H1 (cell line): ENCODE data around the gene DHX32. TPM values are rescaled to one million over a fixed set of nuclear protein-coding genes. Genes with fewer than 3 reads are reported as not detected.

ENCODE experiments used
- CTCF ChIA-PET: fragments of 300-600 bp; sonication (Branson Sonifier 250); formaldehyde crosslinking; loops from one replicate; lab custom pipeline; 2021; ENCODE audit not compliant: partially characterized antibody; lab: Charles Lee
- POLR2A ChIA-PET: fragments of 300-600 bp; sonication (Branson Sonifier 250); formaldehyde crosslinking; loops from one replicate; lab custom pipeline; 2021; ENCODE audit warnings: inconsistent platforms; ENCODE audit not compliant: partially characterized antibody; lab: Charles Lee
- DNase-seq, 2 experiments: peaks; one replicate each; pipeline versions ENCODE4 v3.0.0 to v3.0.0-alpha.2; 2010 to 2022; ENCODE audit warnings: low spot score in 2 of 2, low read depth in 1 of 2, mixed read lengths in 1 of 2
- FAIRE-seq: peaks from 2 replicates; lab custom pipeline; 2011; peaks lifted over from hg19 to GRCh38; lab: Jason Lieb, UNC
- H2AFZ ChIP-seq: 2 replicates; pipeline ENCODE4 v1.8.1; 2012; ENCODE audit warnings: low read length, inconsistent platforms
- H2AK5ac ChIP-seq: 2 replicates; pipeline ENCODE4 v1.6.1; 2013; ENCODE audit warnings: low read depth, low read length
- H2BK120ac ChIP-seq: replicated peaks from 2 replicates; pipeline ENCODE3; 2013; ENCODE audit warnings: low read depth, low read length, inconsistent platforms
- H2BK12ac ChIP-seq: 2 replicates; pipeline ENCODE4 v1.6.1; 2013; ENCODE audit warnings: low read depth, low read length
- H2BK15ac ChIP-seq: 2 replicates; pipeline ENCODE4 v1.6.1; 2013; ENCODE audit warnings: low read length
- H2BK20ac ChIP-seq: 2 replicates; pipeline ENCODE4 v1.6.1; 2013; ENCODE audit warnings: low read length
- H2BK5ac ChIP-seq: 2 replicates; pipeline ENCODE4 v1.6.1; 2013; ENCODE audit warnings: low read depth, low read length
- H3K14ac ChIP-seq: 2 replicates; pipeline ENCODE4 v1.6.1; 2013; ENCODE audit warnings: inconsistent platforms; ENCODE audit not compliant: insufficient read length
- H3K18ac ChIP-seq: 2 replicates; pipeline ENCODE4 v1.6.1; 2013; ENCODE audit warnings: low read length; ENCODE audit errors: extremely low read depth
- H3K23ac ChIP-seq: 2 replicates; pipeline ENCODE4 v1.6.1; 2013; ENCODE audit warnings: inconsistent platforms; ENCODE audit not compliant: insufficient read length
- H3K23me2 ChIP-seq: 2 replicates; pipeline ENCODE4 v1.6.1; 2013; ENCODE audit warnings: low read depth, low read length
- H3K27ac ChIP-seq: 2 replicates; pipeline ENCODE4 v1.6.1; 2011; ENCODE audit warnings: low read depth, low read length, inconsistent platforms
- H3K27me3 ChIP-seq, 4 experiments: replicated peaks in 1 of 4; 1 replicate in 1 of 4; 2 replicates in 3 of 4; pipeline versions ENCODE4 v1.6.1 to v1.8.1; 2011 to 2013; ENCODE audit warnings: low read length in 3 of 4, mild to moderate bottlenecking in 3 of 4, inconsistent platforms in 2 of 4, mixed read lengths in 2 of 4, moderate library complexity in 1 of 4; ENCODE audit not compliant: control insufficient read depth in 3 of 4, insufficient read depth in 3 of 4; ENCODE audit errors: extremely low read depth in 1 of 4
- H3K36me3 ChIP-seq, 4 experiments: 2 replicates each; pipeline versions ENCODE4 v1.6.1 to v1.8.1; 2011 to 2013; ENCODE audit warnings: mild to moderate bottlenecking in 4 of 4, low read length in 3 of 4, moderate library complexity in 2 of 4, control low read depth in 1 of 4, inconsistent platforms in 1 of 4; ENCODE audit not compliant: insufficient read depth in 4 of 4, control insufficient read depth in 2 of 4
- H3K4ac ChIP-seq: replicated peaks from 2 replicates; pipeline ENCODE3; 2013; ENCODE audit warnings: low read length, low read depth, mixed read lengths, inconsistent platforms; ENCODE audit not compliant: insufficient read length
- H3K4me1 ChIP-seq, 4 experiments: replicated peaks in 1 of 4; 1 replicate in 1 of 4; 2 replicates in 3 of 4; pipeline versions ENCODE4 v1.6.1 to v1.8.1; 2011 to 2013; ENCODE audit warnings: low read length in 3 of 4, inconsistent platforms in 2 of 4, mixed read lengths in 1 of 4; ENCODE audit not compliant: insufficient read depth in 4 of 4, control insufficient read depth in 3 of 4
- H3K4me2 ChIP-seq, 2 experiments: 2 replicates each; pipeline versions ENCODE4 v1.6.1 to v1.8.1; 2011 to 2013; ENCODE audit warnings: low read depth in 2 of 2, low read length in 2 of 2, control low read depth in 1 of 2, inconsistent platforms in 1 of 2, mild to moderate bottlenecking in 1 of 2; ENCODE audit not compliant: insufficient read depth in 1 of 2
- H3K4me3 ChIP-seq, 4 experiments: fragments of 200-600, 300-600 bp in 1 of 4; sonication (generic), shearing (Covaris generic), sonication (Bioruptor Twin) in 1 of 4; 2 replicates each; pipeline versions ENCODE4 v1.5.1 to v1.8.1; 2011 to 2016; ENCODE audit warnings: low read length in 4 of 4, low read depth in 3 of 4, control low read depth in 2 of 4, inconsistent platforms in 2 of 4, mild to moderate bottlenecking in 2 of 4, mixed read lengths in 1 of 4, moderate library complexity in 1 of 4; ENCODE audit not compliant: insufficient read depth in 2 of 4; ENCODE audit errors: extremely low read depth in 1 of 4
- H3K56ac ChIP-seq: replicated peaks from 2 replicates; pipeline ENCODE3; 2013; ENCODE audit warnings: low read depth, mild to moderate bottlenecking, mixed read lengths, low read length, inconsistent platforms; ENCODE audit not compliant: insufficient read length
- H3K79me1 ChIP-seq: 2 replicates; pipeline ENCODE4 v1.6.1; 2013; ENCODE audit warnings: low read depth, low read length, control low read depth
- H3K79me2 ChIP-seq, 2 experiments: 2 replicates each; pipeline versions ENCODE4 v1.6.1 to v1.8.1; 2012 to 2013; ENCODE audit warnings: low read length in 2 of 2, mild to moderate bottlenecking in 2 of 2, inconsistent platforms in 1 of 2; ENCODE audit not compliant: insufficient read depth in 2 of 2, control insufficient read depth in 1 of 2
- H3K9ac ChIP-seq, 4 experiments: replicated peaks in 1 of 4; 1 replicate in 1 of 4; 2 replicates in 3 of 4; pipeline versions ENCODE4 v1.6.1 to v1.8.1; 2011 to 2013; ENCODE audit warnings: low read depth in 3 of 4, low read length in 3 of 4, control low read depth in 2 of 4, mild to moderate bottlenecking in 2 of 4, moderate library complexity in 2 of 4, inconsistent platforms in 1 of 4; ENCODE audit errors: extremely low read depth in 1 of 4
- H3K9me3 ChIP-seq, 2 experiments: 2 replicates each; pipeline versions ENCODE4 v1.6.1 to v1.8.1; 2012 to 2013; ENCODE audit warnings: mild to moderate bottlenecking in 2 of 2, moderate library complexity in 2 of 2, control low read depth in 1 of 2, inconsistent platforms in 1 of 2, low read depth in 1 of 2, low read length in 1 of 2, mixed read lengths in 1 of 2; ENCODE audit not compliant: insufficient read depth in 2 of 2
- H4K20me1 ChIP-seq, 2 experiments: replicated peaks in 1 of 2; 2 replicates each; pipeline versions ENCODE3 to v1.8.1; 2011 to 2013; ENCODE audit warnings: inconsistent platforms in 2 of 2, low read length in 2 of 2, mild to moderate bottlenecking in 1 of 2; ENCODE audit not compliant: insufficient read depth in 2 of 2, control insufficient read depth in 1 of 2
- H4K5ac ChIP-seq: 2 replicates; pipeline ENCODE4 v1.6.1; 2013; ENCODE audit warnings: low read length, low read depth, mixed read lengths, inconsistent platforms; ENCODE audit not compliant: insufficient read length
- H4K8ac ChIP-seq: 2 replicates; pipeline ENCODE4 v1.8.0; 2013; ENCODE audit warnings: mild to moderate bottlenecking, moderate library complexity, low read length, inconsistent platforms; ENCODE audit not compliant: insufficient read depth; ENCODE audit errors: extremely low read depth
- H4K91ac ChIP-seq: replicated peaks from 2 replicates; pipeline ENCODE3; 2013; ENCODE audit warnings: low read length, mixed read lengths, inconsistent platforms; ENCODE audit not compliant: insufficient read length
- GABPA ChIP-seq: IDR thresholded peaks from 2 replicates; pipeline ENCODE4 v1.6.1; 2011; ENCODE audit warnings: mild to moderate bottlenecking, low read length, moderate library complexity, borderline replicate concordance; ENCODE audit not compliant: insufficient read depth
- GTF2F1 ChIP-seq: IDR thresholded peaks from 2 replicates; pipeline ENCODE4 v1.6.1; 2012; ENCODE audit warnings: low read depth, low read length, improper control_type of control experiment, borderline replicate concordance
- JUND ChIP-seq: IDR thresholded peaks from 2 replicates; pipeline ENCODE4 v1.6.1; 2011; ENCODE audit warnings: mild to moderate bottlenecking, improper control_type of control experiment, low read length
- KDM4A ChIP-seq: IDR thresholded peaks from one replicate; pipeline ENCODE4 v1.7.1; 2012; ENCODE audit warnings: low read depth, mild to moderate bottlenecking, moderate library complexity, low read length, inconsistent platforms; ENCODE audit not compliant: severe bottlenecking
- NANOG ChIP-seq: IDR thresholded peaks from 2 replicates; pipeline ENCODE4 v1.6.1; 2011; ENCODE audit warnings: low read length, low read depth, mild to moderate bottlenecking, inconsistent platforms; ENCODE audit not compliant: insufficient read depth, poor library complexity, severe bottlenecking
- PHF8 ChIP-seq: fragments of 200-600 bp; sonication (generic); conservative IDR thresholded peaks from 2 replicates; pipeline ENCODE4 v1.7.1; 2012; ENCODE audit warnings: low read depth, mild to moderate bottlenecking, inconsistent platforms, low read length, moderate library complexity
- RBBP5 ChIP-seq: IDR thresholded peaks from 2 replicates; pipeline ENCODE4 v1.7.1; 2012; ENCODE audit warnings: low read depth, mild to moderate bottlenecking, inconsistent platforms, low read length, moderate library complexity, borderline replicate concordance
- RNF2 ChIP-seq: fragments of 200-900, 300-1000 bp; sonication (generic); IDR thresholded peaks from 2 replicates; pipeline ENCODE4 v1.7.1; 2016; ENCODE audit warnings: borderline replicate concordance, low read depth, mild to moderate bottlenecking, antibody characterized with exemption, low read length; ENCODE audit not compliant: poor library complexity, severe bottlenecking; ENCODE audit errors: missing control alignments
- RXRA ChIP-seq: IDR thresholded peaks from 2 replicates; pipeline ENCODE4 v1.6.1; 2011; ENCODE audit warnings: low read depth, mild to moderate bottlenecking, low read length, moderate library complexity; ENCODE audit not compliant: insufficient read depth
- SIX5 ChIP-seq: IDR thresholded peaks from 2 replicates; pipeline ENCODE4 v1.6.1; 2011; ENCODE audit warnings: mild to moderate bottlenecking, low read depth, low read length
- SRF ChIP-seq: IDR thresholded peaks from 2 replicates; pipeline ENCODE4 v1.6.1; 2011; ENCODE audit warnings: mild to moderate bottlenecking, low read depth, low read length, moderate library complexity
- TBP ChIP-seq: IDR thresholded peaks from 2 replicates; pipeline ENCODE4 v1.6.1; 2011; ENCODE audit warnings: low read depth, low read length, improper control_type of control experiment
- TCF12 ChIP-seq: IDR thresholded peaks from 2 replicates; pipeline ENCODE4 v1.6.1; 2011; ENCODE audit warnings: low read depth, mild to moderate bottlenecking, low read length
- YY1 ChIP-seq: IDR thresholded peaks from 2 replicates; pipeline ENCODE4 v1.6.1; 2011; ENCODE audit warnings: low read depth, mild to moderate bottlenecking, low read length
- WGBS, 2 experiments: shearing (Covaris generic) in 1 of 2; methylation state at CpG; one replicate each; pipeline versions ENCODE4 v1.1.6 to v1.1.7; 2013 to 2015; ENCODE audit warnings: low lambda C conversion rate in 2 of 2, mixed read lengths in 2 of 2, inconsistent platforms in 1 of 2, low coverage in 1 of 2, missing lambda C conversion rate in 1 of 2; ENCODE audit not compliant: insufficient replicate concordance in 2 of 2, insufficient coverage in 1 of 2, insufficient read length in 1 of 2; ENCODE audit errors: extremely low coverage in 1 of 2, missing lambda C conversion rate in 1 of 2; 5-methylcytosine and 5-hydroxymethylcytosine counted together
- polyA plus RNA-seq, 7 experiments: library from polyadenylated mRNA; depleted of rRNA in 3 of 7; stranded (reverse) in 5 of 7; unstranded in 2 of 7; fragments of >200 nt in 5 of 7; fragments of 200-250 nt in 2 of 7; gene quantifications; 1 replicate in 5 of 7; 2 replicates in 1 of 7; 4 replicates in 1 of 7; pipeline versions ENCODE4 v1.2.1 to v1.2.3, GENCODE V29; 2011 to 2013; ENCODE audit warnings: missing spikeins in 2 of 7, mixed read lengths in 2 of 7
- total RNA-seq: library from RNA; stranded (reverse); fragmentation: NEBNext Ultra II Directional; extraction: Animal tissue kit (Norgen Biotek cat#: 25700); gene quantifications from 2 replicates; pipeline ENCODE4 v1.2.1, GENCODE V29; 2021

Gene DHX32
- total and polyA plus RNA-seq, 2 of the 8 experiments (the other 6 are each of a cell fraction or from before 2014, with no cell fraction given): 12.4 to 15.8 TPM

DNA sequence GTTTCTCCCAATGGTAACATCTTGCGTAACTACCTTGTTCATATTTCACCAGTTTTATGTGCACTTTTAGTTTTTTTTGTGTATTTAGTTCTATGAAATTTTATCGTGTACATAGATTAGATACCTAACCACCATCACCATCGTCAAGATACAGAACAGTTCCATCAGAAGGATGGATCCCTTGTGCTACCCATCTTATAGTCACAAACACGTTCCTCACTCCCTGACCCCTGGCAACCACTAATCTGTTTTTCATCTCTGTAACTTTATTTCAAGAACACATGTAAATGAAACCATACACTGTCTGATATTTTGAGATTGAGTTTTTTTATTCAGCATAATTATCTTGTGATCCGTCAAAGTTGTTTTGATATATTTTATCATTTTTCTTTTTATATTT lies 45.2 kb upstream of the DHX32 start:
- Histone ChIP-seq H3K27me3 (no peaks in the 10 kb centered on the region), H4K20me1 (no peaks in the 10 kb centered on the region), H3K4me2 (no peak overlapping the region), H3K36me3 (no peaks in the 10 kb centered on the region), H3K4me1 (no peaks in the 10 kb centered on the region), H3K27ac (no peak overlapping the region), H4K8ac (no peak overlapping the region), H3K4me3 (no peak overlapping the region), H2AFZ (no peak overlapping the region), H2BK120ac (no peak overlapping the region), H3K9ac (no peak overlapping the region), H3K4ac (no peak overlapping the region), H3K56ac (no peak overlapping the region), H4K5ac (no peak overlapping the region), H3K14ac (no peak overlapping the region), H3K23ac (no peak overlapping the region), H2BK20ac (no peak overlapping the region), H3K79me2 (no peaks in the 10 kb centered on the region), H2AK5ac (no peak overlapping the region), H3K18ac (no peak overlapping the region), H2BK5ac (no peak overlapping the region), H3K79me1 (no peaks in the 10 kb centered on the region), H3K9me3 (peaks cover 3 to 6% of the 10 kb centered on the region in 2 experiments; a peak in 3 of 4 replicates), H3K23me2 (no peaks in the 10 kb centered on the region), H2BK15ac (no peak overlapping the region), H2BK12ac (no peak overlapping the region), H4K91ac (no peak overlapping the region)
- FAIRE-seq (no peak), DNase-seq (no peak)
- ChIA-PET POLR2A (no interaction called here), CTCF (no interaction called here)
- 61% methylated on average over 5 of the region's 5 CpGs; no CpG with 5 or more reads in 1 of the 2 experiments for WGBS, 2 experiments
- no peak for TF ChIP-seq TCF12
- no peak for TF ChIP-seq YY1
- no peak for TF ChIP-seq JUND
- no peak for TF ChIP-seq TBP
- no peak for TF ChIP-seq SIX5
- TF ChIP-seq NANOG: no peak
- TF ChIP-seq PHF8: no peak
- no peak for TF ChIP-seq KDM4A
- TF ChIP-seq RXRA: no peak
- no peak for TF ChIP-seq GTF2F1
- TF ChIP-seq RNF2: no peak
- no peak for TF ChIP-seq RBBP5
- TF ChIP-seq GABPA: no peak
- TF ChIP-seq SRF: no peak
